ENCODE measurements around the gene MAGIX.

Gene MAGIX

DNA sequence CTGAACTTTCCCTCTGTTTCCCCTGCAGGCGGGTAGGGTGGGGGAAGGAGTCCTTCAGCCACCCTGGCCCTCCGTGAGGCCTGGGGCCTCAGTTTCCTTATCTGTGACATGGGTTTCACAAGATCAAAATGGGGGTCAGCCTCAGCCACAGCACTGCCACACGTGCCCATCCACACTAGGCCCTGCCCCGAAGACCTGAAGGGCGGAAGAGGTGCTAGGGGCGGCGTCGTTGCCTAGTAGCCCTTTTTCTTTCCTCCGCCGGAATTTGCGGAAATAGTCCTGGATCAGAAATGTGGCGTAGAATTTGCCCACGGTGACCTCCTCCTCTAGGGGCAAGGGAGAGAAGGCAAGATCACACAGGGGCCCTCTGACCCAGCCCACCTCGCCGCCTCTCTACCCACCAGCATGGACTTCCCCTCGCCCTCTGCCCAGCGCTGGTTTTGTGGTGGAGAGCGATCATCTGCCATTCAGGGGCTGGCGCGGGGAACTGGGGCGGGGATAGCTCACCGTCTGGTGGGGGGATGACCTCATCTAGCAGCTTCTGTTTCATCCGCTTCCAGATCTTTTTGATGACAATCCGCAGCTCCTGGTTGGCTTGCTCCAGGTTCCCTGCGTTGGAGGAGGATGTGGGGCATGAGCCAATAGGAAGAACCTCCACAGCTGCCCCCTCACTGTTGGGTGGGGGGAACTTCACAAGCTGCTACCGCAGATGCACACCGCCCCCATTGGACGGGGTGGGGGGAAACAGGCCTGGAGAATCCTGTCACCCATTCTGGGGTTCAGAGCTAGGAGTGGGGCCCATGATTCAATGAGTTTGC is 47.1 kb downstream of the MAGIX start:
- DNase-seq, result no peak

DNA sequence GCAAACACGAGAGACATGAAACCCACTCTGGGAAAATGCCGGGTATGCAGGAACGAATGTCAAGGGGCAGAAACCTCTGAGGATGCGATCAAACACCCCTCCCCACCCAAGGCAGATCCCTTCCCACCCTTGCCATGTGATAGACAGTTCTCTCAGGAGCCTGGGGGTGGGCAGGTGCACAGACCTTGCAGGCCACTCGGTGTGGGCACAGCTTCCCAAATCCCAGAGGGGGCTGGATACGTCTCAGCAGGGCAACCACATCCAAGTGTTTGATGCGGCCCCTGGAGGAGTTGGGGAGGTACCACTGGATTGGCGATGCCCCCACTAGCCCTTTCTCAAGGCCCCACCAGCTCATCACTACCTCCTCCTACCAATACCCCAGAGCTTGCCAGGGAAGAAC is 47.8 kb downstream of the MAGIX start:
- DNase-seq, result no peak

DNA sequence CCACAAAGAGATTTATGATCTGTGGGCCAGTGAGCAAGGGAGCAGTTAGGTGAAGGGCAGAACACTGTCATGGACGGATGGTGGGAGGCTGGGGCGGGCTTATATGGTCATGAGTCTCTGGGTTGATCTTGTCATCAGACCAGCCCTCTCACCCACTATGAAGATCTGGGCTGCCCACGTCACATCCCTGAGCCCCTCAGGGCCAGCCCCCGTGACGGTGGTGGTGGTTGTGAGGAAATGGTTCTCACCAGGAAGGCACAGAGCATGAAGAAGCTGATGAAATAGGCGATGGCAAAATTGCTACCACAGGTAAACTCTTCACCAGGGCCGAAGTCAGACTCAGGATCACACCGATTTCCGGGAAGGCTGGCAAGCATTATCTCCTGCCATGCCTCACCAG is 48.5 kb downstream of the MAGIX start:
- DNase-seq, result no peak

DNA sequence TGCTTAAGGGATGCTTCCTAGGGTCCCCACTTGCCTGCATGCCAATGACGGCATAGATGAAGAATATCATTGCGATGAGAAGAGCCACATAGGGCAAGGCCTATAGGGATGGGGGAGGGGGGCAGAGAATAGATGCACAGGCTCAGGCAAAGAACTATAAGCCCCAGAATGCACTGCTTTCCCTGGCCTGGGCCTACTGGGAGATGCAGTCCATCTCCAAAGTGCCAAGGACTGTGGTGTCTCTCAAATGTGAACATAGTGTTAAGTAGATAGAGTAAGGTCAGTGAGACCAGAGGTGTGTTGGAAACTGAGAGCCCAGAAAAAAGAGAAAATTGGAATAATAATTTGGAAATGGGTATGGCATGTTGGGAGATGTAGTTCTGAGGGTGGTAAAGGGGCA is 49.7 kb downstream of the MAGIX start:
- no peak for DNase-seq

DNA sequence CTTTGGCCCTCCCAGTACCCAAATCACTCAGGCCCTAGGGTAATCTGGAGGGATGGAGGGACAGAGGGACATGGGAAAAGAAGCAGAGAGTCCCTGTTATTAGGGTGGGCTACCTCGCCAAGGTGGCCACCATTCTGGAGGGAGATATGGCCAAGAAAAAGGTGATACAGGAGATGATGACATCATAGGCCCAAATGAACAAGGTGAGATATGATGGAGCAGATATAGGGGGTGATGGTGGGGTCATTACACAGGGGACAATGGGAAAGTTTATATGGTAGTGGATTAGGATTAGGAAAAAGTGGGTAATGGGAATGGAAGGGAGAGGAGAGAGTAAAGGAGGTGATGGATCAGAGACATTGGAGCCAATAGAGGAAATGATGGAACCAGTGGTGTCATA is 50.3 kb downstream of the MAGIX start:
- DNase-seq, result no peak

DNA sequence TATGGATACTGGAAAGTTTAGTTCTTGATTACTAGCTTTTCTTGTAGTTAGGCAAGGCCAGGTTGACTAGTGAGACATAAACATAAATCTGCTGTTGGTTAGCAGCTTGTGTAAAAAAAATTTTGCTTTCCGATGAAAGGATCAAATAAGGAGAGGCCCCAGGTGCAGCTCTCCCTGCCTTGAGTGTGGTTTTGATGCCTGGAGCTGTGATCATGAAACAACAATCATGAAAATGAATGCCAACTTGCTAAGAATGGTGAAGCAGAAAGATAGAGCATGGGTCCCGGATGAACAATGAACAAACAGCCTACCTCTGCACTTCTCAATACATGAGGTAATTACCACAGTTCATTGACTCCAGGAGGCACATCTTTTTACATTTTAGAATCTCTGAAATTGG is 51.9 kb downstream of the MAGIX start:
- no peak for DNase-seq

DNA sequence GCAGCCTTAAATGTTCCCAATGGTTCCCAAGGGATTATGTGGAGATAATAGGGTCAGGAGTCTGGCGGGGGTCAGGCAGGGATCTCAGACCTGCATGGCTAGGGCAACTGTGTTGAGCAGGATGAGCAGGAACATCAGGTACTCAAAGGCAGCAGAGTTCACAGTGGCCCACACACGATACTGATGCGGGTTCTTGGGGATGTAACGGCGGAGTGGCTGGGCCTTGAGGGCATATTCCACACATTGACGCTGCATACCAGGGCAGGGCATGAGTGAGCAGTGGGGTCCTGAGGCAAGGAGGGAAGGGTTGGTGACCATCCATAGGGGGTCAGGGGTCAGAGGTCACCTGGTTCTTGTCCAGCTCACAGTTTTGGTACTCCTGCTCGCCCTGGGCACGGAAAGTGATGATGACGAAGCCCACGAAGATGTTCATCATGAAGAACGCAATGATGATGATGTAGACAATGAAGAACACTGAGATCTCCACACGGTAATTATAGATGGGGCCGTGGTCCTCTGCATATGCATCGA is 52.5 kb downstream of the MAGIX start:
- no peak for DNase-seq
